Rectal smooth muscle tissue (tissue), 1 donor: ENCODE measurements around the gene ACVRL1.
A peak's percentile ranks its signal among the peaks of the same experiment; 100 is the strongest.

Experiments used
- H3K27ac ChIP-seq: one replicate; pipeline ENCODE4 v1.7.0; 2013; ENCODE audit warnings: low read depth, low read length, inconsistent platforms
- H3K27me3 ChIP-seq: one replicate; pipeline ENCODE4 v1.7.0; 2013; ENCODE audit warnings: low read length; ENCODE audit not compliant: control insufficient read depth, insufficient read depth
- H3K36me3 ChIP-seq: one replicate; pipeline ENCODE4 v1.7.0; 2013; ENCODE audit warnings: low read length; ENCODE audit not compliant: control insufficient read depth, insufficient read depth
- H3K4me1 ChIP-seq: one replicate; pipeline ENCODE4 v1.7.0; 2013; ENCODE audit warnings: low read length; ENCODE audit not compliant: control insufficient read depth, insufficient read depth
- H3K4me3 ChIP-seq: one replicate; pipeline ENCODE4 v1.7.0; 2013; ENCODE audit warnings: low read length
- H3K9ac ChIP-seq: one replicate; pipeline ENCODE4 v1.7.0; 2013; ENCODE audit warnings: low read length

ACVRL1 gene

DNA sequence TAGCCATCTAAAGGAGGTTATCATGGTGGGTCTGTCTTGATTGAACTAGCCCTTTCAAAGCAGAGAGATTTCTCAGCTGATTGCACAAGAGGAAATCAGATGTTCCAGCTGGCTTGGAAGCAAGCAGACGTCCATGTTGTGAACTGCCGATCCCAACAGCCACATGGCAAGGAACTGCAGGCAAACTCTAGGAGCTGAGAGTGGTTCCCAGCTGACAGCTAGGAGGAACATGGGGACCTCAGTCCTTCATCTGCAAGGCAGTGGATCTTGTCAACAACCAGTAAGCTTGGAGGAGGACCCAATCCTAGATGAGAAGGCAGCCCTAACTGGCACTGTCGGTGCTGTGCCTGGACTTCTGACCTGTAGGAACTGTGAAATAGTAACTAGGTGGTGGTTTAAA is 51.9 kb downstream of the ACVRL1 start:
- peaks cover 9% of the 10 kb centered on the region for H3K4me1 ChIP-seq
- no peak overlapping the region for H3K9ac ChIP-seq
- no peaks in the 10 kb centered on the region for H3K27me3 ChIP-seq

DNA sequence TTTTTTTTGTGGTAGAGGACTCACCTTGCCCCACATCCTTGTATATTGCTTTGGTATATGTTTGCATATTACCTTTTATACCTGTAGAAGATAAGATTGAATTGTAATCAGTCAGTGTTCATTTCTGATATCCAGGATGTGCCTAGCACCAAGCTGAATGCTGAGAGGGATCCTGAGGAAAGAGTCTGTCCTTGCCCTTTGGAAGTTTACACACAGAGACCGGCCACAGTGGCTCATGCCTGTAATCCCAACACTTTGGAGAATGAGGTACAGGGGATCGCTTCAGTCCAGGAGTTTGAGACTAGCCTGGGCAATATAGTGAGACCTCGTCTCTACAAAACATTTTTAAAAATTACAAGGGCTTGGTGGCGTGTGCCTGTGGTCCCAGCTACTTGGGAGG is 52.6 kb downstream of the ACVRL1 start:
- H3K4me3 ChIP-seq = no peak overlapping the region
- H3K27ac ChIP-seq = no peak overlapping the region
- peaks cover 7% of the 10 kb centered on the region for H3K4me1 ChIP-seq
- H3K9ac ChIP-seq = no peak overlapping the region
- no peaks in the 10 kb centered on the region for H3K27me3 ChIP-seq
- H3K36me3 ChIP-seq = no peaks in the 10 kb centered on the region

More for the DNA sequence above, 51.9 kb downstream of the ACVRL1 start:
- H3K4me3 ChIP-seq = no peak overlapping the region
- H3K36me3 ChIP-seq = no peaks in the 10 kb centered on the region
- no peak overlapping the region for H3K27ac ChIP-seq

GRCh38 chr12:51960488-51960887 is 53.2 kb downstream of the ACVRL1 start:
- no peak overlapping the region for H3K27ac ChIP-seq
- peaks cover 3% of the 10 kb centered on the region for H3K4me1 ChIP-seq
- no peak overlapping the region for H3K9ac ChIP-seq
- no peaks in the 10 kb centered on the region for H3K36me3 ChIP-seq
- no peak overlapping the region for H3K4me3 ChIP-seq
- no peaks in the 10 kb centered on the region for H3K27me3 ChIP-seq

GRCh38 chr12:51960890-51961289 is 53.6 kb downstream of the ACVRL1 start:
- no peaks in the 10 kb centered on the region for H3K27me3 ChIP-seq
- H3K36me3 ChIP-seq = no peaks in the 10 kb centered on the region
- no peak overlapping the region for H3K27ac ChIP-seq
- no peak overlapping the region for H3K4me3 ChIP-seq
- H3K4me1 ChIP-seq = peaks cover under 1% of the 10 kb centered on the region
- H3K9ac ChIP-seq = no peak overlapping the region

- Histone ChIP-seq H3K36me3 (no peaks in the 10 kb centered on the region), H3K27me3 (no peaks in the 10 kb centered on the region), H3K4me1 (no peaks in the 10 kb centered on the region), H3K27ac (no peak overlapping the region), H3K4me3 (no peak overlapping the region), H3K9ac (no peak overlapping the region)
Observed at GRCh38 chr12:51961834-51962233, 54.5 kb downstream of the ACVRL1 start.

GRCh38 chr12:51962737-51963136 is 55.4 kb downstream of the ACVRL1 start:
- no peak overlapping the region for H3K4me3 ChIP-seq
- H3K27ac ChIP-seq = no peak overlapping the region
- no peak overlapping the region for H3K9ac ChIP-seq
- H3K4me1 ChIP-seq = no peaks in the 10 kb centered on the region
- no peaks in the 10 kb centered on the region for H3K36me3 ChIP-seq
- no peaks in the 10 kb centered on the region for H3K27me3 ChIP-seq

- no peaks in the 10 kb centered on the region for H3K36me3 ChIP-seq
- H3K27me3 ChIP-seq = no peaks in the 10 kb centered on the region
- no peaks in the 10 kb centered on the region for H3K4me1 ChIP-seq
- H3K4me3 ChIP-seq = no peak overlapping the region
- no peak overlapping the region for H3K27ac ChIP-seq
- H3K9ac ChIP-seq = no peak overlapping the region
Observed at GRCh38 chr12:51963477-51963876, 56.2 kb downstream of the ACVRL1 start.

DNA sequence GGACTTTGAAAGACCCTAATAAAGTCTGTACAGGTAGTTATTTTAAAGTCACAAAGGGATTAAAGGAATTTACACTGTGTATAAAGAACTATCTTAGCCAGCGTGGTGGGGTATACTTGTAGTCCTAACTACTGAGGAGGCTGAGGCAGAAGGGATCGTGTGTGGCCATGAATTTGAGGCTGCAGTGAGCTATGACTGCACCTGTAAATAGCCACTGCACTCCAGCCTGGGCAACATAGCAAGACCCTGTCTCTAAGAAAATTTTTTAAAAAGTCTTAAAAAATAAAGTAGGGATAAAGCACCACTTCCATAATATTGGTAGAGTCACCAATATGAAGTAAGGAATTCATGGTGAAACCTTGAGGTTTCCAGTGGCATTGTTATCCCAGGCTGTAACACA is 62.3 kb downstream of the ACVRL1 start:
- H3K4me3 ChIP-seq = no peak overlapping the region
- peaks cover 19% of the 10 kb centered on the region for H3K4me1 ChIP-seq
- no peaks in the 10 kb centered on the region for H3K36me3 ChIP-seq
- H3K9ac ChIP-seq = no peak overlapping the region
- H3K27ac ChIP-seq = no peak overlapping the region
- no peaks in the 10 kb centered on the region for H3K27me3 ChIP-seq

- peaks cover 19% of the 10 kb centered on the region for H3K4me1 ChIP-seq
- H3K9ac ChIP-seq = no peak overlapping the region
- H3K36me3 ChIP-seq = peaks cover 9% of the 10 kb centered on the region
- H3K27ac ChIP-seq = no peak overlapping the region
- no peak overlapping the region for H3K4me3 ChIP-seq
- H3K27me3 ChIP-seq = no peaks in the 10 kb centered on the region
Observed at GRCh38 chr12:51970904-51971646, 63.8 kb downstream of the ACVRL1 start.

- H3K36me3 ChIP-seq = peaks cover 17% of the 10 kb centered on the region
- no peak overlapping the region for H3K27ac ChIP-seq
- peaks cover 19% of the 10 kb centered on the region for H3K4me1 ChIP-seq
- no peak overlapping the region for H3K4me3 ChIP-seq
- no peak overlapping the region for H3K9ac ChIP-seq
- H3K27me3 ChIP-seq = no peaks in the 10 kb centered on the region
Observed at GRCh38 chr12:51971679-51972421, 64.5 kb downstream of the ACVRL1 start.

DNA sequence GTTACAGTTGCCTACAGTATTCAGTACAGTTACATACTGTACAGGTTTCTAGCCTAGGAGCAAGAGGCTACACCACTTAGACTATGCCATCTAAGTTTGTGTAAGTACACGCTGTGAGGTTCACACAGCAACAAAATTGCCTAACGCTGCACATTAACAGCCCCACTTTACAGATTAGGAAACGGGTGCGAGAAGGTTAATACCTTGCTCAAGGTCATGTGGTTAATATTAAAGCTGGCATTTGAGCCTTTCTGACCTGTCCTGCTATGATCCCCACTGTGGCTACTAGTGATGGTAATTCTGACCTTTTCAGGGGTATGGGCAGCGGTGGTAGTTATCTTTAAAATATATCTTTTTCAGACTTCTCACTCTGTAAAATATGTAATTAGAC is 65.1 kb downstream of the ACVRL1 start:
- Histone ChIP-seq H3K27me3 (no peaks in the 10 kb centered on the region), H3K4me1 (peaks cover 19% of the 10 kb centered on the region), H3K4me3 (no peak overlapping the region), H3K27ac (no peak overlapping the region), H3K36me3 (peaks cover 19% of the 10 kb centered on the region), H3K9ac (no peak overlapping the region)

DNA sequence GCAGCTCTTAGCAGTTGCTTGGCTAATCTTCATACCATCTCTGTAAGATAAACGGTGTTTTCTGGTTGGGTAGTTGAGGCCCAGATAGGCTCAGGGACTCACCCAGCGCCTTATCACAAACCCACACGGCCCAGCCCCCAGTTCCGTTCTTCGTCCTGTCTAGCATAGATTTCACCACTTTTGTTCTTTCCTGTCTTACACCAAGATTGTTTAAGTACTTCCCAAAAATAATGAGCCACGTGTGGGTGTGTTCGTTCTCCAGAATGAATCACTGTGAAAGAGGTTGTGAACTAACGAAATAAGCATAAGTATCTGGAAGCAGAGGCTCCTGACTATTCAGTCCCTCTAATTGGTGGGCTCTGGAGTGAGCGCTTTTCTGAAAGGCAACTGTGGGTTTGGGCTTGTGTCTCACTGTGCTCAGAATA is 65.6 kb downstream of the ACVRL1 start:
- Histone ChIP-seq H3K27ac (peak overlapping the region; percentile 21), H3K9ac (no peak overlapping the region), H3K4me1 (peaks cover 19% of the 10 kb centered on the region), H3K27me3 (no peaks in the 10 kb centered on the region), H3K36me3 (peaks cover 20% of the 10 kb centered on the region), H3K4me3 (no peak overlapping the region)
